Measurements from ENCODE around the gene MTF1.
"Not testable (repeated sequence)": the region's sequence is repeated elsewhere in the genome, so short reads cannot be mapped to it uniquely, and the experiment has no call there.

MTF1 gene

GRCh38 chr1:37792943-37793686 lies 66.3 kb downstream of the MTF1 start:
- peaks cover 11% of the 10 kb centered on the region for H3K27me3 ChIP-seq (ENCODE audit: insufficient read depth, poor library complexity, severe bottlenecking)
- H3K27ac ChIP-seq (ENCODE audit: poor library complexity, severe bottlenecking): no peak overlapping the region
- no peak for TF ChIP-seq CTCF (IDR thresholded peaks at IDR 0.05; ENCODE audit: poor library complexity, severe bottlenecking)
- H3K36me3 ChIP-seq (ENCODE audit: low read depth): no peaks in the 10 kb centered on the region
- H3K9me3 ChIP-seq (ENCODE audit: severe bottlenecking): no peaks in the 10 kb centered on the region
- ATAC-seq (ENCODE audit: low read depth): no peak
- no peak for DNase-seq (ENCODE audit: low spot score)
- no peaks in the 10 kb centered on the region for H3K4me1 ChIP-seq (ENCODE audit: insufficient read depth, poor library complexity, severe bottlenecking)
- H3K4me3 ChIP-seq (ENCODE audit: severe bottlenecking): no peak overlapping the region

- H3K9me3 ChIP-seq (ENCODE audit: severe bottlenecking): no peaks in the 10 kb centered on the region
These were observed 76.9 kb downstream of the MTF1 start for GRCh38 chr1:37782491-37782890.

GRCh38 chr1:37778654-37779053 lies 80.7 kb downstream of the MTF1 start:
- H3K4me3 ChIP-seq (ENCODE audit: severe bottlenecking): no peak overlapping the region
- H3K27ac ChIP-seq (ENCODE audit: poor library complexity, severe bottlenecking): no peak overlapping the region
- DNase-seq (ENCODE audit: low spot score) (no peak), ATAC-seq (ENCODE audit: low read depth) (no peak)
- no peaks in the 10 kb centered on the region for H3K27me3 ChIP-seq (ENCODE audit: insufficient read depth, poor library complexity, severe bottlenecking)
- no peak for TF ChIP-seq CTCF (IDR thresholded peaks at IDR 0.05; ENCODE audit: poor library complexity, severe bottlenecking)
- H3K9me3 ChIP-seq (ENCODE audit: severe bottlenecking): no peaks in the 10 kb centered on the region
- H3K4me1 ChIP-seq (ENCODE audit: insufficient read depth, poor library complexity, severe bottlenecking): no peaks in the 10 kb centered on the region
- H3K36me3 ChIP-seq (ENCODE audit: low read depth): no peaks in the 10 kb centered on the region

More at GRCh38 chr1:37782491-37782890, 76.9 kb downstream of the MTF1 start:
- no peak overlapping the region for H3K27ac ChIP-seq (ENCODE audit: poor library complexity, severe bottlenecking)
- H3K27me3 ChIP-seq (ENCODE audit: insufficient read depth, poor library complexity, severe bottlenecking): no peaks in the 10 kb centered on the region
- ATAC-seq (ENCODE audit: low read depth): no peak
- TF ChIP-seq CTCF (IDR thresholded peaks at IDR 0.05; ENCODE audit: poor library complexity, severe bottlenecking): no peak
- no peaks in the 10 kb centered on the region for H3K36me3 ChIP-seq (ENCODE audit: low read depth)
- no peak overlapping the region for H3K4me3 ChIP-seq (ENCODE audit: severe bottlenecking)
- H3K4me1 ChIP-seq (ENCODE audit: insufficient read depth, poor library complexity, severe bottlenecking): no peaks in the 10 kb centered on the region
- DNase-seq (ENCODE audit: low spot score): no peak

- no peak for DNase-seq (ENCODE audit: low spot score)
- no peak for ATAC-seq (ENCODE audit: low read depth)
- Histone ChIP-seq H3K4me3 (ENCODE audit: severe bottlenecking) (no peak overlapping the region), H3K36me3 (ENCODE audit: low read depth) (no peaks in the 10 kb centered on the region), H3K27me3 (ENCODE audit: insufficient read depth, poor library complexity, severe bottlenecking) (no peaks in the 10 kb centered on the region), H3K4me1 (ENCODE audit: insufficient read depth, poor library complexity, severe bottlenecking) (no peaks in the 10 kb centered on the region), H3K27ac (ENCODE audit: poor library complexity, severe bottlenecking) (no peak overlapping the region), H3K9me3 (ENCODE audit: severe bottlenecking) (no peaks in the 10 kb centered on the region)
- TF ChIP-seq CTCF (IDR thresholded peaks at IDR 0.05; ENCODE audit: poor library complexity, severe bottlenecking): no peak
These were observed 82.4 kb downstream of the MTF1 start for GRCh38 chr1:37776946-37777516.

- H3K36me3 ChIP-seq (ENCODE audit: low read depth); H3K27ac ChIP-seq (ENCODE audit: poor library complexity, severe bottlenecking); H3K9me3 ChIP-seq (ENCODE audit: severe bottlenecking); ATAC-seq (ENCODE audit: low read depth); H3K4me1 ChIP-seq (ENCODE audit: insufficient read depth, poor library complexity, severe bottlenecking); DNase-seq (ENCODE audit: low spot score); H3K4me3 ChIP-seq (ENCODE audit: severe bottlenecking): not testable (repeated sequence)
- H3K27me3 ChIP-seq (ENCODE audit: insufficient read depth, poor library complexity, severe bottlenecking): peaks cover 32% of the 10 kb centered on the region
These were observed 88.0 kb downstream of the MTF1 start for GRCh38 chr1:37771440-37771839.
